DMS53 treated with DMSO at 0.1 percent for 48 hours (cell line): ENCODE results near the gene CDCP1.
"Not testable (repeated sequence)": the region's sequence is repeated elsewhere in the genome, so short reads cannot be mapped to it uniquely, and the experiment has no call there.

Experiments
- DNase-seq: peaks from one replicate; lab custom pipeline; 2025; ENCODE audit not compliant: unreplicated experiment; lab: John Stamatoyannopoulos, UW

CDCP1 gene

DNA sequence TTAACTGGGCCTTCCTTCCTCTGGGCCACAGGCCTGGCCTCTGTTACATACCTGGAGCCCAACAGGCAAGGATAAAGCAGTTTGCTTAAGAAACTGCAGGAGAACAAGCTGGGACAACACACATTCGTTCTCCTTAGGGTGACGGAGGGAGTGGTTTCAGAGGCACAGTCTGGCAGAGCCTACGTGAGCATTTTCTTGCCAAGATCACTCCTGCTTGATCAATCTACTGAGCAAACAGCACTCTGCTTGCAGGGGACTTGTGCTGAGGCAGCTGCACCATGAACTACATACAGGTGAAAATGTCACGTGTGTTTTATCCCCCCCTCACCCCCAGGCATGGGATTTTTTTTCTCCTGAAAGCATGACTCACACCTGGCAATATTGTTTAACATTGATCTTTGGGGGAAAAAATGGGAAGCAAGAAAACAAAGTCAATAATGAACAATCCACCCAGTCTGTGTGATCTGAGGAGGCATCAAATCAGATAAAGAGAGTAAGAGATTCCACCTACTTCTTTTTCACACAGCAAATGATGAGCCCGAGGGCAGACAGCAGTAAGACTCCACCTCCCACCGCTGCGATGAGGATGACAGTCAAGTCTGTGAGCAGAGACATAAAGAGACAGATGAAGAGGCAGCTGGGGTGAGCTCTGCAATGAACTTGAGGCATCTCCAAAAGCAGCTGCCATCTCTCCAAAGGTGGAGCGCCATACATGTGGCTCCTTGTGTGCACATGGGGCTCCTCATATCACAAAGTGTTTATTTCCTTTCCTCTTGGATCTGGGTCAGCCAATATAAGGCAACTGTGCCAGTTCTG lies 57.4 kb downstream of the CDCP1 start:
- no peak for DNase-seq

GRCh38 chr3:45087155-45087554 lies 59.0 kb downstream of the CDCP1 start:
- no peak for DNase-seq

- no peak for DNase-seq
These were observed 61.1 kb downstream of the CDCP1 start for GRCh38 chr3:45084820-45085816.

- no peak for DNase-seq
These were observed 61.8 kb downstream of the CDCP1 start for GRCh38 chr3:45084361-45084760.

- no peak for DNase-seq
These were observed 63.2 kb downstream of the CDCP1 start for GRCh38 chr3:45083023-45083422.

DNA sequence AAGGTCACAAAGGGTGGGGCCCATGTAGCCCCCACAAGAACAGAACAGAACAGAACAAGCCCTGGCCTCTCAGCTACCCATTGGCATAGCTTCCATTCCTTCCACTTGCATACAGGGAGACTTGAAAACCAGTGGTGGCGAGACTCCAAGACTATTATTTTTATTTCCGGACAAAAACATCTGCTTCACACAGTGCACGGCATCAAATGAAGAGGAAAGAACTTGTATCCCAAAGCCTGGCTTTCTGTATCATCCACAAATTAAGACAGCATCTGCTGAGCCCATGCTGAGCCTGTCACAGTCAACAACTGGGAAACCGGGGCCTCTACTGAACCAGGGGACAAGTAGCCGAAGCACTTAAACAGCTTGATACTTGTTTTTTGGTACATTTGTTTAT lies 64.0 kb downstream of the CDCP1 start:
- DNase-seq, result no peak

DNA sequence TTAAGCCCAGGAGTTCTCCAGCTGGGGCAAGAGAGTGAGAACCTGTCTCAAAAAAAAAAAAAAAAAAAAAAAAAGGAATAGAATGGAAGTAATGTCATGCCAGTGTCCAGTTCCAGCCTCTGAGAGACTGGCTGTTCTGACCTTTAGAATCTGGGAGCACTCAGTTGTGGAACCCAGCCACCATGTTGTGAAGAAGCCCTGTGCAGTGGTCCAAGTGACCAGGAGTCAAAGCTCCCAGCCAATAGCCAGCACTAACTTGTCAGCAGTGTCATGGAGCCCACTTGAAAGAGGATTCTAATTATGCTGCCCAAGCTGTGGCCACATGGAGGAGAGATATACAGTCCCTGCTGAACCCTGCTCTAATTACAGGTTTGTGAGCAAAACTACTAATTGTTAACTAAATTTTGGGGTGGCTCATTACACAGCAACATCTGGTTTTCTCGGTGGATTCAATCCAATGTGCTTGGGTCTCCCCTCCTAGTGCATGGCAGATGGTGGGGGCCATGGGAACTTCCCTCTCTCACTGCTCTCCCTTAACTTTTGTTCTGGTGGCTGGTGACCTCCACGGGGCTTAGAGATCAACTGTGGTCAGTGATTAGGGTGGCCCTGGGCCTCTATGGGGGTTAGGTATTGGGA lies 64.6 kb downstream of the CDCP1 start:
- no peak for DNase-seq

- DNase-seq, result no peak
These were observed 65.4 kb downstream of the CDCP1 start for GRCh38 chr3:45080824-45081223.

- DNase-seq, result no peak
These were observed 66.5 kb downstream of the CDCP1 start for GRCh38 chr3:45079715-45080114.

GRCh38 chr3:45078910-45079522 lies 67.2 kb downstream of the CDCP1 start:
- no peak for DNase-seq

- not testable (repeated sequence) for DNase-seq
These were observed 67.9 kb downstream of the CDCP1 start for GRCh38 chr3:45078256-45078655.

GRCh38 chr3:45075821-45076625 lies 70.2 kb downstream of the CDCP1 start:
- DNase-seq, result no peak

DNA sequence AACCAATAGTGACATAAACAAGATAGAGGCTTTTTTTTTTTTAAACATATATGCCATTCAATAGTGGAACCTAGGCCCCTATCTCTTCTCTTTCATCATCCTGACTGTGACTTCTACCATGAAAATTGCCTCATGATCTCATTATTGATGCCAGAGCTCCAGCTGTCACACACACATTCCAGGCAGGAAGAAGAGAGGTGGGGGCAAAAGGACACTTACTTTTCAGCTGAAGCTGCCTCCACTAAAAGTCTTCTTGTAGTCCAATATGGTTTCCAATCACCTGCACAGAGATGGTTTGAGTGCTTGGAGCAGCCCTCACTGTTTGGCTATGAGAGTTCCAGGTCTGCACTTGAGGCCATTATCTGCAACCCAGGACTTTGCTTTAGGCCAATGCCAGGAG lies 75.1 kb downstream of the CDCP1 start:
- DNase-seq, result no peak

- DNase-seq, result no peak
These were observed 78.2 kb downstream of the CDCP1 start for GRCh38 chr3:45067941-45068340.

DNA sequence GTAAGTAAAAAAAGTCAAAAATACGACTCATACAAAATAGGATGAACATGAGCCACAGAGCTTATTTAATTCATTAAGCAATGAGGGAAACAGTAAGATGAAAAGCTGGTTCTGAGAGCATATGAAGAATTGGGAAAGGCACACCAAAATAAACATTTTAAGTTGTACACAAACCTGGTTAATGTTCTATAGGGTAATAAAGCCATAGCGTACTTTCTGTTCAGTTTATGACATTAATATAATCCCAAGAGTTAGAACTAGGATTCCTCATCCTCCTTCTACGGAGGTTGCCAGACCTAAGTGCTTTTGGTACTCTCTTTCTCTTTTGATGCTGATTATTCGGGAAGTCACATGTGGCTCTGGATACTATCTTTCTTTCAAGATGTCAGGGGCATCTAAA lies 78.7 kb downstream of the CDCP1 start:
- no peak for DNase-seq

GRCh38 chr3:45066109-45066801 lies 79.9 kb downstream of the CDCP1 start:
- no peak for DNase-seq

- no peak for DNase-seq
These were observed 80.8 kb downstream of the CDCP1 start for GRCh38 chr3:45065373-45065720.

GRCh38 chr3:45064512-45065372 lies 81.4 kb downstream of the CDCP1 start:
- no peak for DNase-seq

GRCh38 chr3:45062697-45063070 lies 83.5 kb downstream of the CDCP1 start:
- no peak for DNase-seq
